Measurements from ENCODE around the gene RPAP3.
"Not testable (repeated sequence)": the region's sequence is repeated elsewhere in the genome, so short reads cannot be mapped to it uniquely, and the experiment has no call there.

Gene RPAP3

DNA sequence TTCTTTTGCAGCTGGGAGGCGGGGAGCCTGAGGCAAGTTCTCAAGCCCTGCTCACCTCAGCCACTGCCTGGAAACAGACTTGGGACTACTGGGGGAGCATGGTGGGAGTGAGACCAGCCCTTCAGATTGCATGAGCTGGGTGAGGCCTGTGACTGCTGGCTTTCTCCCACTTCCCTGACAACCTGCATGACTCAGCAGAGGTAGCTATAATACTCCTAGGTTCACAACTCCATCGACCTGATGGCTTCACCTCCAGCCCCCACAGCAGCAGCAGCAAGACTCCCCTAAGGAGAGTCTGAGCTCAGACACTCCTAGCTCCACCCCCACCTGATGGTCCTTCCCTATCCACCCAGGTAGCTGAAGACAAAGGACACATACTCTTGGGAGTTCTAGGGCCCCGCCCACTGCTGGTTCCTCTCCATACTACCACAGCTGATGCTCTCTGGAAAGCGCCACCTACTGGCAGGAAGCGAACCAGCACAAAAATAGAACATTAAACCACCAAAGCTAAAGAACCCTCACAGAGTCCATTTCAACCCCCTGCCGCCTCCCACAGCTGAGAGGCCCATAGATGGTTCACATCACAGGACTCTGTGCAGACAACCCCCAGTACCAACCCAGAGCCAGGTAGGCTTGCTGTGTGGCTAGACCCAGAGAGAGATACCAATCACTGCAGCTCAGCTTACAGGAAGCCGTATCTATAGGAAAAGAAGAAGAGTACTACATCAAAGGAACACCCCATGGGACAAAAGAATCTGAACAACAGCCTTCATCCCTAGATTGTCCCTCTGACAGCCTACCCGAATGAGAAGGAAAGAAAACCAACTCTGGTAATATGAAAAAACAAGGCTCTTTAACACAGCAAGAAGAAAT is 68.7 kb downstream of the RPAP3 start:
- TF ChIP-seq, protein P1, sequence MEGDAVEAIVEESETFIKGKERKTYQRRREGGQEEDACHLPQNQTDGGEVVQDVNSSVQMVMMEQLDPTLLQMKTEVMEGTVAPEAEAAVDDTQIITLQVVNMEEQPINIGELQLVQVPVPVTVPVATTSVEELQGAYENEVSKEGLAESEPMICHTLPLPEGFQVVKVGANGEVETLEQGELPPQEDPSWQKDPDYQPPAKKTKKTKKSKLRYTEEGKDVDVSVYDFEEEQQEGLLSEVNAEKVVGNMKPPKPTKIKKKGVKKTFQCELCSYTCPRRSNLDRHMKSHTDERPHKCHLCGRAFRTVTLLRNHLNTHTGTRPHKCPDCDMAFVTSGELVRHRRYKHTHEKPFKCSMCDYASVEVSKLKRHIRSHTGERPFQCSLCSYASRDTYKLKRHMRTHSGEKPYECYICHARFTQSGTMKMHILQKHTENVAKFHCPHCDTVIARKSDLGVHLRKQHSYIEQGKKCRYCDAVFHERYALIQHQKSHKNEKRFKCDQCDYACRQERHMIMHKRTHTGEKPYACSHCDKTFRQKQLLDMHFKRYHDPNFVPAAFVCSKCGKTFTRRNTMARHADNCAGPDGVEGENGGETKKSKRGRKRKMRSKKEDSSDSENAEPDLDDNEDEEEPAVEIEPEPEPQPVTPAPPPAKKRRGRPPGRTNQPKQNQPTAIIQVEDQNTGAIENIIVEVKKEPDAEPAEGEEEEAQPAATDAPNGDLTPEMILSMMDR (conservative IDR thresholded peaks at IDR 0.05; ENCODE audit: control insufficient read depth, insufficient read depth, low read depth, low read length) = peak; percentile 49
- peak; percentile 16 for DNase-seq (ENCODE audit: low read depth)
- H3K4me3 ChIP-seq (ENCODE audit: control insufficient read depth, low read depth, low read length) = no peak overlapping the region

DNA sequence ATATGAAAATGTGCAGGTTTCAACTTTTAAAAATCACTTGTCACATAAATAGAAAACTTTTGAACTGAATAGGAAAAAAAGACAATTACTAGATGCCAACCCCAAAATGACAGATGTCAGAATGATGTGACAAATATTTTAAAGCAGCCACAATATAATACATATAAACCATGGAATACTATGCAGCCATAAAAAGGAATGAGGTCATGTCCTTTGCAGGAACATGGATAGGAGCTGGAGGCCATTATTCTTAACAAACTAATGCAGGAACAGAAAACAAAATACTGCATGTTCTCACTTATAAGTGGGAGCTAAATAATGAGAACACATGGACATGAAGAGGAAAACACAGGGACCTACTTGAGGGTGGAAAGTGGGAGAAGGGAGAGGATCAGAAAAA is 70.1 kb downstream of the RPAP3 start:
- not testable (repeated sequence) for H3K4me3 ChIP-seq (ENCODE audit: control insufficient read depth, low read depth, low read length); DNase-seq (ENCODE audit: low read depth)

DNA sequence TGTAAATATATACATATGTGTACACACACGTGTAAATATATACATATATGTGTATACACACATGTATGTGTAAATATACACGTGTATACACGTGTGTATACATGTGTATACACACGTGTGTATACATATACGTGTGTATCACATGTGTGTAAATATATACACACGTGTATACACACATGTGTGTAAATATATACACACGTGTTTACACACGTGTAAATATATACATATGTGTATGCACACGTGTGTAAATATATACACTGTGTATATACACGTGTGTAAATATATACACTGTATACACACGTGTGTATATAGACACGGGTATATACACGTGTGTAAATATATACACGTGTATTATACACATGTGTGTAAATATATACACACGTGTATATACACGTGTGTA is 71.7 kb downstream of the RPAP3 start:
- TF ChIP-seq, protein P1 (conservative IDR thresholded peaks at IDR 0.05; ENCODE audit: control insufficient read depth, insufficient read depth, low read depth, low read length) = no peak

DNA sequence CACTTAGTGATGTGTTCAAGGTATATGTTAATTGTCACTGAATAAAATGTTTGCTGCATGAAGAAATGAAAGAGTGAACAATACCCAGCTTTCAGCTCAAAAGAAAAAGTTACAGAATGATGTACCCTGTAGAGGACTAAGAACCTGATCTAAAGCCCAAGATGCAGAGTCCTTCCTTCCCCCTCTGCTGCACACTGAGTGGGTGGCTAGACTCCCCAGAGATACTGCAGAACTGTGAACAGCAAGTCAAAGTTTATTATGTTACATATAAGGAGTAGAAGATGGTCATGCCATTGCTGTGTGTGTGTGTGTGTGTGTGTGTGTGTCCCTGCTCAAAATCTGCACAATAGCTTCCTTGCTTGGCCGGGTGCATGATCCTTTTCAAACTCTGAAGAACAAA is 83.9 kb downstream of the RPAP3 start:
- TF ChIP-seq, protein P1 (conservative IDR thresholded peaks at IDR 0.05; ENCODE audit: control insufficient read depth, insufficient read depth, low read depth, low read length) = no peak
- DNase-seq (ENCODE audit: low read depth) = no peak

More for the DNA sequence above, 71.7 kb downstream of the RPAP3 start:
- DNase-seq (ENCODE audit: low read depth) = no peak
- no peak overlapping the region for H3K4me3 ChIP-seq (ENCODE audit: control insufficient read depth, low read depth, low read length)

DNA sequence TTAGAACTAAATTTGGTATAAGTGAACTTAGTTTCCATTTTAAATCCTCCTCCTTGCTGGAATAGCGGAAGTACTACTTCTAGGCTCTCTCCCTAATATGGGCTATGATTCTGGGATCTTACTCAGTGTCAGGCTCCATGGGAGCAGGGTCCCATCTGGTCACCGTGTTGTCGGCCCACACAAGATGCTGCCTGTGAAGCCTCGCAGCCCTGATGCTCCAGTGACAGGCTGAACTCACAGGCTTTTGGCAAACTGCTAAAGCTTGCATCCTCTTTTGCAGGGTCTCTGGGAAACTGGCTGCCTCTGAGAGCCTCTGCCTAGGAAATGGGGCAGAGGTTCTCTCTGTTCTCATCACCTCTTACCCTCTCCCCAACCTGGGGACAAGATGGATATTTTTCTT is 88.4 kb downstream of the RPAP3 start:
- TF ChIP-seq, protein P1 (conservative IDR thresholded peaks at IDR 0.05; ENCODE audit: control insufficient read depth, insufficient read depth, low read depth, low read length) = no peak
- DNase-seq (ENCODE audit: low read depth) = no peak

More for the DNA sequence above, 83.9 kb downstream of the RPAP3 start:
- no peak overlapping the region for H3K4me3 ChIP-seq (ENCODE audit: control insufficient read depth, low read depth, low read length)

DNA sequence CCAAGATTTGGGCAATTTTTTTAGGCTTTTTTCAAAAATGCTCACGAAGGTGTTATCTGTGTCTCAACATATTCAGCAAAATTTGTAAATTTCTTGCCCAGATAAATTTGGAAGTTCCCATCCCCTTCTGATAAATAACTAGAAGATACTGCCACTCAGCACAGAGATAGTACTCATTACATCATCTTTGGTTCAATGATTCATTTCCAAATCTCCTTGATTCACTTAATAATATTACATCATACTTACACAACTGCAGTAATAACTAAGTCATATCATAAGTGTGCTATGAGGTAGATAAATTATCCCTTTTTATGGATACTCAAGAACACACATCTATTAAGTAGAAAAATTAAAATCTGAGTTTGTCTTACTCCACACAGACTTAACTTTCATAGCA is 89.4 kb downstream of the RPAP3 start:
- TF ChIP-seq, protein P1 (conservative IDR thresholded peaks at IDR 0.05; ENCODE audit: control insufficient read depth, insufficient read depth, low read depth, low read length) = no peak
- no peak overlapping the region for H3K4me3 ChIP-seq (ENCODE audit: control insufficient read depth, low read depth, low read length)
- no peak for DNase-seq (ENCODE audit: low read depth)

More for the DNA sequence above, 88.4 kb downstream of the RPAP3 start:
- H3K4me3 ChIP-seq (ENCODE audit: control insufficient read depth, low read depth, low read length) = no peak overlapping the region

DNA sequence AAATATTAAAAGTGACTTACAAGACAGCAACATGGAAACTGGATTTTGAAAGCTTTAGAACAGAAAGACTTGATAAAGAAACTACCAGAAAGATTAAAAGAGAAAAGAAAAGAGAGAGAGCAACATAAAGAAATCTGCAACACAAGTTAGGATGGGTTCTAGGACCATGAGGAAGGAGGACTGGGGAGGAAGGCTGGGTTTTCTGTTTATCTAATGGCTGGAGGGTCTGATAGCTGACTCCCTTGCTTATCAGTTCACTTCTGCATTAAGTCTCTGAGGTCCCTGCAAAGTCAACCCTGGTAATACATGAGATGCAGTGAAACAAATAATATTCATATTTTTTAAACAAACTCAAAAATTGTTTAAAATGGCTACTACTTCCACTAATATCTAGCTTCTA is 90.1 kb downstream of the RPAP3 start:
- no peak overlapping the region for H3K4me3 ChIP-seq (ENCODE audit: control insufficient read depth, low read depth, low read length)
- TF ChIP-seq, protein P1 (conservative IDR thresholded peaks at IDR 0.05; ENCODE audit: control insufficient read depth, insufficient read depth, low read depth, low read length) = no peak
- no peak for DNase-seq (ENCODE audit: low read depth)
